ENCODE data around the gene STS.

Gene STS, protein sequence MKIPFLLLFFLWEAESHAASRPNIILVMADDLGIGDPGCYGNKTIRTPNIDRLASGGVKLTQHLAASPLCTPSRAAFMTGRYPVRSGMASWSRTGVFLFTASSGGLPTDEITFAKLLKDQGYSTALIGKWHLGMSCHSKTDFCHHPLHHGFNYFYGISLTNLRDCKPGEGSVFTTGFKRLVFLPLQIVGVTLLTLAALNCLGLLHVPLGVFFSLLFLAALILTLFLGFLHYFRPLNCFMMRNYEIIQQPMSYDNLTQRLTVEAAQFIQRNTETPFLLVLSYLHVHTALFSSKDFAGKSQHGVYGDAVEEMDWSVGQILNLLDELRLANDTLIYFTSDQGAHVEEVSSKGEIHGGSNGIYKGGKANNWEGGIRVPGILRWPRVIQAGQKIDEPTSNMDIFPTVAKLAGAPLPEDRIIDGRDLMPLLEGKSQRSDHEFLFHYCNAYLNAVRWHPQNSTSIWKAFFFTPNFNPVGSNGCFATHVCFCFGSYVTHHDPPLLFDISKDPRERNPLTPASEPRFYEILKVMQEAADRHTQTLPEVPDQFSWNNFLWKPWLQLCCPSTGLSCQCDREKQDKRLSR

GRCh38 chrX:7147413-7147977 lies at the start of gene STS:
Gene STS, plus strand, starts transcription at chrX:7147712. Its CDS starts 105,488 bp downstream, at chrX:7253200.
- DNase-seq (ENCODE audit: low read depth, low spot score) = no peak

GRCh38 chrX:7100022-7100421 lies 47.5 kb upstream of the STS start:
- DNase-seq (ENCODE audit: low read depth, low spot score) = no peak

DNA sequence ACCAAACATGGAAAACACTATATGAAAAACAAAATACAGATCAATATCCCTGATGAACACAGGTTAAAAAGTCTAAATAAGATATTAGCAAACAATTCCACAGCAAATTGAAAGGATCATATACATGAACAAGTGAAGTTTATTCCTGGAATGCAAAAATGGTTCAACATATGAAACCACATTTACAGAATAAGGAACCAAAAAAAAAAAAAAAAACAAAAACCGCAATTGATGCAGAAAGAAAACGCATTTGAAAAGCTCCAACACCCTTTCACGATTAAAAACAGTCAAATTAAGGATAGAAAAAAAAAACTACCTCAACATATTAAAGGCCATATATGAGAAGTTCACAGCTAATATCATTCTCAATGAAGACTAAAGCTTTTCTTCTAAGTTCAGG lies 45.4 kb upstream of the STS start:
- DNase-seq (ENCODE audit: low read depth, low spot score) = no peak

DNA sequence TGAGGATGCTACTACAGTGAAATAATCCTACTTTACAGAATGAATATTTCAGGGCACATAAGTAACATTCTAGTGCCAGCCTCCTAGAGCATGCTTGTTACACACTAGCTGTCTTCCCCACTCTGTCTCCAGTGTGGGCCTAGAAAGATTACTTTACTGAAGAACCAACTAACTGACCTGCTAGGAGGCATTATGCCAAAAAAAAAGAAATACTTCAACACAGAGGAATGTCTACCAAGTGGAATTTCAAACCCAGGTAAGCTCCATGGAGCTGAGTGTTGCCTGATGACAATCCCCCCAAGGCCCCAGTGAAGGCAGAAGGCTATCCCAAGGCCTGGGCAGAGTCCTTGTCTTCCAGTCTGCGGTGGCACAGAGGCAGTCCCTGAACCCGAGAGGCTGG lies 40.9 kb upstream of the STS start:
- DNase-seq (ENCODE audit: low read depth, low spot score) = no peak

DNA sequence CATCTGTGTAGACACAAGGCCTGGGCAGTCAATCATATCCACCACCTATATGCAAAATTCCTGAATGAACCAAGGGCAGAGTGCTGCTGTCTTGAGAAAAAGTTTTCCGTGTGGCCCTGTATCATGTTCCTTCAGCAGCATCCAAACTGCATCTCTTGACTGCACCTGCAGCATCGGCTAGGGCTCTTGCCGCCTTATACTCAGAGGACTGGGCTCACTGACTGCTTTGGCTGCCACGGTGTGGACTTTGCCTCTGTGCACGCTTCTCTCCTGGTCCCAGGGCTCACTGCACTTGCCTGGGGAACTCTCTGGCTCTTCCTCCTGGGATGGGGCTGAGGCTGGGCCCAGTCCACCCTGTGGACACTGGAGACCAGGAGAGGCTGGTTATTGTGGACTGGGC lies 39.5 kb upstream of the STS start:
- DNase-seq (ENCODE audit: low read depth, low spot score) = no peak

GRCh38 chrX:7109049-7109531 lies 38.4 kb upstream of the STS start:
- no peak for DNase-seq (ENCODE audit: low read depth, low spot score)

GRCh38 chrX:7109838-7110793 lies 37.4 kb upstream of the STS start:
- no peak for DNase-seq (ENCODE audit: low read depth, low spot score)

GRCh38 chrX:7110821-7111276 lies 36.7 kb upstream of the STS start:
- no peak for DNase-seq (ENCODE audit: low read depth, low spot score)

- no peak for DNase-seq (ENCODE audit: low read depth, low spot score)
Observed at GRCh38 chrX:7111518-7111917, 36.0 kb upstream of the STS start.

DNA sequence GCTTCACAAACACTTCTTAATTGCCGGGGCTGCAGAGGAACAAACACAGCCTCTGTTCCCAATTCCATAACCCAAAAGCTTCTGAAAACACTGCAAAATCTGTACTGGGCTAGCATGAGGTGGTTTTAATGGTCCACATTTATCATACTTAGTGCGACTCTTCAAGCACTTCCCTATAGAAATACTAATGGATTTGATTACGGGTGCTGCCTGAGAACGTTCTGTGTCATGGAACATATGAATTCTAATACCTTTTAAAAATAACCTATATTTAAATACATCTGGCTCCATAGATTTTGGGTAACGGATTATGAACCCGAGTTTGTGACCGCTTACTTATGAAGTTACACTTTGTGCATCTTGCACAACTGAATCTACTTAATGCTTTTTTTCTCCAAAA lies 35.4 kb upstream of the STS start:
- no peak for DNase-seq (ENCODE audit: low read depth, low spot score)

DNA sequence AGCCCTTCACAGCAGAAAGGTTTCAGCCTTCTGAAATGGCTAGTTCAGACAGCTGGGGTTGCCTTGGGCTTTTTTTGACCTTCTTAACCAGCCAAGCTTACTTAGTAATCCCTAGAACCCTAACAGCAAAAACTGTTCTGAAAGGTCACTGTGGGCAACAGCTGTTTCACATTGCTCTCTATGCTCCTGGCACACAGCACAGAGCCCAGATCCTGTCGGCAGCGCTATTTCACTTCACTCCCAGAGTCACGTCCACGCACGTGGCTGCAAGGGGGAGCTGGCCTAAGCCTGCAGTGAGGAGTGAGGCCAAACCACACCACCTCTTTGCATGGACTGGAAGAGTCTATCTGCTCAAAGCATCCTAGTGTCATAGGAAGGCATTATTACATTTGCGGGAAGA lies 32.0 kb upstream of the STS start:
- DNase-seq (ENCODE audit: low read depth, low spot score) = no peak

- DNase-seq (ENCODE audit: low read depth, low spot score) = no peak
Observed at GRCh38 chrX:7116081-7116480, 31.4 kb upstream of the STS start.

- no peak for DNase-seq (ENCODE audit: low read depth, low spot score)
Observed at GRCh38 chrX:7117587-7117986, 29.9 kb upstream of the STS start.

GRCh38 chrX:7119950-7120877 lies 27.3 kb upstream of the STS start:
- no peak for DNase-seq (ENCODE audit: low read depth, low spot score)

- DNase-seq (ENCODE audit: low read depth, low spot score) = no peak
Observed at GRCh38 chrX:7120878-7121219, 26.7 kb upstream of the STS start.

DNA sequence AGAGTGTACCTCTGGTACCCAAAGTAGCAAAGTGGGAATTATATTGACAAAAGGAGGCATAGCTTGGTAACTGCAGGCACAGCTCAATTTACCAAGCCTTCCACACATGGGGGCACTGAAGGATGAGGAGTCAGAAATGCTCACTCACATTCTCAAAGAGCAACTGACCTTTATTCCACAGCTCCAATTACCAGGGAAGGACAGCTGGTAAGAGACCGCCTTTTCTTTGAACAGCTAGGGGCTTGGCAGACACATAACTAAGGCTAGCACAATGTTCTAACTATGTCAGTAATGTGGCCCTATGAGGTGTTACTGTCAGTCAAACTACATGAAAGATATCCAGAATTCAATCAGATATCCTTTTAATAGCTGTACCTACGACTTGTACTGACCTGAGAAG lies 20.5 kb upstream of the STS start:
- DNase-seq (ENCODE audit: low read depth, low spot score) = no peak

- no peak for DNase-seq (ENCODE audit: low read depth, low spot score)
Observed at GRCh38 chrX:7131621-7132020, 15.9 kb upstream of the STS start.

DNA sequence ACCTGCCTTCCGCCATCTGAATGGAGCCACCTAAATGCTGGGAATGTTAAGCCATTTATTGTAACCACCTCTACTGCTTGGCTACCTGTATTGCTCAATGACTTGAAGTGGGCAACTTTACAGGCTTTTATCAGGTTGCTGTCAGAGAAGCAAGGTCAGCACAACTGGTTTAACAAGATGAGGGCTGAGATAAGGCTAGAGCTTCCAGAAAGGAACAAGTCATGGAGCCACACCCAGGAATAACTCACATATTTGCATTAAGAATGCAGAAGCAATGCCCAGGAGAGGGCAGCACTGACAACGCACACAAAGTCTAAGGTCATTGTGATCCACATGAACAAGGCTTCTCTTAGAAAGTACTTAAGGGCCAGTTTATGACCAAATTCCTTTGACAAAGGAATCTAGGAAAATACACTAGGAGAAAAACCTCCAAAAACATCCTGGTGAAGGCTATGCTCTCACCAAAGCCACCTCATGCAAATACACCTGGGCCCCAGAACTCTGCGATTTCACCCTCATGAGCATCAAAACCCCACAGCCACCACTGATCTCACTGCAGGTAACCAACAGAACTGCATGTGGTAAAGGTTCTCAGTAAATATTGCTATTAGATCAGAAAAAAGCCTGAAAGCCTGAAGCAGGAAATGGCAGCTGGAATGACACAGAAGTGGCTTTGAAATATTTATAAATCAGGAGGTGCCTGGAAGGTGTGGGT lies 15.0 kb upstream of the STS start:
- no peak for DNase-seq (ENCODE audit: low read depth, low spot score)

DNA sequence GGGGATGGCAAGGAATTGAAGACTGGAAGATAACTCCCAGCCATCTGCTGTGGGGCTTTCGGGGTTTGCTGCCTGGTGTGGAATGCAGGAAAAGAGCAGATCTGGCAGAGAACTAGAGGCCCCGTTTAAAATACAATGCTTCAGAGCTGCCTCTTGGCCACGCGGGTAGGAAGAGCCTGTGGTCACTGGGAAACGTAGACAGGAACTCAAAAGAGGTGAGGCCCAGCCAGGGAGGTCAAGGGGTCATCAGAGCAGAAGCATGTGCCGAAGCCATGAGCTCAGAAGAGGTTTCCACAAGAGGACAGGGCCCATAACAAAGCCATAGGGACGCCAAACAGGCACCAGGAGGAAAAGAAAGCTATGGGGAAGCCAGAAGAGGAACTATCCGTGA lies 14.5 kb upstream of the STS start:
- no peak for DNase-seq (ENCODE audit: low read depth, low spot score)

GRCh38 chrX:7134981-7135380 lies 12.5 kb upstream of the STS start:
- DNase-seq (ENCODE audit: low read depth, low spot score) = no peak
